HG03520 (cell line): ENCODE measurements around the gene ETV3L.

Experiments
- ATAC-seq: cut with Tn5 transposase; IDR thresholded peaks from one replicate; pipeline ENCODE4 v1.9.1; 2021; ENCODE audit warnings: mild to moderate bottlenecking, moderate library complexity; ENCODE audit not compliant: unreplicated experiment

ETV3L gene

DNA sequence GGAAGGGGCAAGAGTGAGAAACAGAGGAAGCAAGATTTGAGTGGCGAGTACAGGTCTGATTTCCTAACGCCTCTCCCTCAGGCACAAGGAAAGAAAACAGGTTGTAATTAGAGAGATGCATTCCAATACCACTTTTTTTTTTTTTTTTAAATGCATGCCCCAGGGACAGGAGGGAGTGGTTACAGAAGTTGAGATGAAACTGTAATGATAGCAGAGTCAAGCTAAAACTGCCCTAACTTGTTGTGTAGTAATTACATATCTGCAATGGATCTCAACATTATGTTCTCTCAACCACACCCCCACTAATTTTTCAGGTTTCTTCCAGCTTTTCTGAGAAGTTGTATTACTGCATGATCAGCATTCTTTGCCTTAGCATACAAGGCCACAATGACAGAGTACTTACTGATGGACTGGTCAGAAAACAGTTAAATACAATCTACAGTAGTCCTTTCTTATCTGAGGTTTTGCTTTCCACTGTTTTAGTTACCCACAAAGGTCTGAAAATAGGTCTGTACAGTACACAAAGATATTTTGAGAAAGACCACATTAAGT is 33.1 kb upstream of the ETV3L start:
- ATAC-seq: no peak

DNA sequence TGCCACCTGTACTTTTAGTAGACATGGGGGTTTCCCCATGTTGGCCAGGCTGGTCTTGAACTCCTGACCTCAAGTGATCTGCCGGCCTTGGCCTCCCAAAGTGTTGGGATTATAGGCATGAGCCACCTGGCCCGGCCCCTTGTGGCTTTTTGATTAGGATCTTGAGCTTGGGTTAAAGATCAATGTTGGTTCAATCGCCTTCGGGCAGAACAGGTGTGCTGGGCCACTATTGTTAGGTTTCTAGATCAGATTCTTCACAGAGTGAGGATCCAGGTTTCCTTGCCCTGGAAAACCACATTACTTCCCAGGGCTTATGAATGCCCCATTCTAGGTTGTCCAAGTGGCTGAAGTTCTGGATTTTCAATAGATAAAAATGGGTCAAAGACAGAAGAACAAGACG is 32.5 kb upstream of the ETV3L start:
- ATAC-seq: no peak

DNA sequence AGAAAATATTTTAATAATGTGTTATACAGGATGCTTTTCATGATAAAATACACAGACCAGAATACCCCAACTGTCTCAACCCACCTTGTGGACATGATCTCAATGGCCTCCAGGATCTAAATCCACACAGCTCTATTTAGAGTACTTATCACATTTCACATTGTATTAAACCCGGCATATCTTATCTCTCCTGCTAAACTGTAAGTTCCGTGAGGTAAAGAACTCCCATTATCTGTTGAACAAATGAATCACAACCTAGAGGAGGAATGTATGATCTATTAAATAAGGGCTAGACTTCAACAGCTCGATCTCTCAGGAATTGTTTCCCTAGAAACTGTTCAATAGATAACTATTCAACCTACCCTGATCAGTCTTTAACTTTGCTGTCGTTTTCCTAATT is 31.7 kb upstream of the ETV3L start:
- ATAC-seq: no peak

DNA sequence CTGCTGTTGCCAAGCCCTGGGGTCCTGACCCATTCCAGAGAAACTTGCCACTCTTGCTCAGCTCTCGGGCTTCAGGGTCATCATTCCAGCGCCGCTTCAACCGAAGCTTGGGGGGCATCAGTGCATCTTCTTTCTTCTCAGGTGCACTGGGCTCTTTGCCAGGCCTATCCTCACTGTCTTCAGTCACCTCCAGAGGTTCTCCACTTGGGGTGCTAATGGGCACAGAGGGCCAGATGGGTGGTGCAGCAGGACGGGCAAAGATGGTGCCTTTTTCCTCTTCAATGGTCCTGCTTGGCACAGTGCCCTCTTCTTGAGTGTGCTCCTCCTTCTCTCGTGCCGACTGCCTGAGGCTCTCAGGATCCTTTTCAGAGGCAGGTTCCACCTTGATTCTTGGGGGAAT is 25.2 kb upstream of the ETV3L start:
- no peak for ATAC-seq

DNA sequence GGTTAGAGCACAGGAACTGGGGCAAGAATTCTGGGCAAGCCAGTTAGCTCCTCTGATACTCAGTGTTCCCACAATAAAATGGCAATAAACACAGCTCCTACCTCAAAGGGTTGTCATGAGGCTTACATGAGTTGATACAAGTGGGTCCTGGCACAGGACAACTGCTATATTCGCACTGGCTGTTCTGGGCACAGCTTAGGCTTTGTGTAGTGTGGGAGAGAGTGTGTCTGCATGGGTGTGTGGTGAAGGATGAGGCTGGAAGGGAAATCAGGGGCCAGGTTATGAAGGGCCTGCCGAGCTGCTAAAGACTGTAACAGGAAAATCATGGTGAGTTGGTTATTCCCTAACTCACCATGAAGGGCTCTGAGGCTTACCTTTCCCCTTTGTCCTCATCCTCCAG is 19.8 kb upstream of the ETV3L start:
- no peak for ATAC-seq

DNA sequence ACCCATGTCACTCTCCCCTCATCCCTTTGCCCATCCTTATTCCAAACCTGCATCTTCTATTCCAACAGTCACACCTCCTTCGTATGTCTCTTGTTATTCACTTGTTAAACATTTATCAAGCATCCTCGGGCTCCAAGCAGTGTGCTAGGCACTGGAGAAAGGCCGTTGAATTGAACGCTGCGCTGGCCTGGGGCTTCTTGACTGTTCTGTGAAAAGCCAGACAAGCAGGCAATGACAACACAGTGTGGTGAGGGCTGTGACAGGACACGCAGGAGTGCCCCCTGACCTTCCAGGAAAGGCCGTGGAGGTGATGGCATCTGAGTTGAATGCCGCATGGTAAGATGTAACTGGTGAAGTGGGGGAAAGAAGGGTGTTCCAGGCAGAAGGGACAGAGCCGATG is 19.4 kb upstream of the ETV3L start:
- no peak for ATAC-seq

DNA sequence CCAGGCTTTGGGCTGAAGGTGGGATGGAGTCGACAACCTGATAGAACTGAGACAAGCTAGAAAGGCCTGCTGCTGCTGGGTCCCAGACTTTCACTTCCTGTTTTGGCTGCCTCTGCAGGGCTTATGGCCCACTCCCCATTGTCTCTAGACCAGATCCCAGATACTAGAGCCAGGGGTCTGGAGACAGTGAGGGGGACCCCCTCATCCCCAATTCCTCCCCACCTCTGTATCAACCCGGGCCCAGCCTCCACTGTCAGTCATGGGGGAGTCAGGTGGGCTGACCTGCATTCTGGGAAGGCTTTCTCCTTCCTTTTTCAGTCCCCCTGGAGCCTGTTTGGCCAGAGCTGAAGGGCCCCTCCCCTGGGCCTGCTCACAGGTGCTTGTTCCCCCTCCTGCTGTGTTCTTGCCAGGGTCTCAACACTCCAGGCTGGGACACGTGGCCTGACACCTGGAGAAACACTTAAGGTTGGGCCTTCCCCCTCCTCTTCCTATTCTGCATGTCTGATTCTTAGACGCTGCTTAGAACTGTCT is 18.0 kb upstream of the ETV3L start:
- ATAC-seq: no peak

DNA sequence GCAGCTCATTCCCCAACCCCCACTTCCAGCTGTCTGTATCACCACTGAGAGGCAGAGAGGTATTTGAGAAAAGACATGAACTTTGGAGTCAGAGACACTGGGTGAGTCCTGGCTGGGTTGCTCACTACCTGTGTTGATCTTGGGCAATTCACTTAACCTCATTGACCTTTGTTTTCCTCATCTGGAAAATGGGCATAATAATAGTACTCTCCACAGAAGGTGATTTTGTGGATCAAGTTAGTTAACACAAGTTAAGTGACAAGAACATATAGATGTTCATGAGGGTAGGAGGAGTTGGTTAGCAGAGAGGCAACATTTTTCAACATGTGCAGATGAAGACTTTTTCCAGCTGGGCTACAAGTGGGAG is 17.1 kb upstream of the ETV3L start:
- ATAC-seq: no peak

DNA sequence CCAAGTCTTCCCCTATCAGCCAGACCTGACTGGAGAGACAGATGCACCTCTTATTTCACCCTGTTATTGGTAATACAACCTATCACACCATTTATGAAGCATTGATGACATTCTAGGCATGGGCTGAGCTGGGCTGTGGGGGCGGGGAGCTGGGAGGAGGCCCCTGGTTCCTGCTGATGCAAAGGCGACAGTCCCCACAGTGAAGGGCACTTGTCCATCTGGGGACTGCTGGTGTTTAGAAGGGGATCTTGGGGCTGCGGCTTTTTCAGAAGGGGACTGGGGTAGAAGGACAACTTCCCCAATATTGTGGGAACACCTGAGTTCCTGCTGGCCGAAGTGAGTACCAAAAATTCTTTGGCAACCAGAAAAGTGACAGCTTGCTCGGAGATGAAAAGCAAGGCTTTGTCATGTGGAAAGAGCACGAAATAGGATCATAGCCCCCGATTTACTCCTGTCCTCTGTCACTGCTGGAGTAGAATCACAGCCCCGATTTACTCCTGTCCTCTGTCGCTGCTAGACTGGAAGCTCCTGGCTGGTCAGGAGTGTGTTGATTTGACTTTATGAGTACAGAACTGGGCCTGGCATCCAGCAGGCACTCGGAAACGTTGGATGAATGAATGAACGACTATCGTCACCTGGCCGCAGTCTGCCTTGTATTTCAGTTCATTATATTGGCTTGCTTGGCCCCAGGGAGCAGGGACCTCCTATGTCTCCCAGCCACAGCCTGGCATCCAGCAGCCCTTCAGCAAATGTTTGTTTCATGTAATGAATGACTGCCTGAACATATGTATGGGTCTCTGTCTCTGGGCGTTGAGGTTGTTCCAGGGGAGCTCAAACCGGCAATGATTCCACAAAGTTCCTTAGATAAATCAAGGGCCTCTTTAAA is 16.5 kb upstream of the ETV3L start:
- no peak for ATAC-seq

DNA sequence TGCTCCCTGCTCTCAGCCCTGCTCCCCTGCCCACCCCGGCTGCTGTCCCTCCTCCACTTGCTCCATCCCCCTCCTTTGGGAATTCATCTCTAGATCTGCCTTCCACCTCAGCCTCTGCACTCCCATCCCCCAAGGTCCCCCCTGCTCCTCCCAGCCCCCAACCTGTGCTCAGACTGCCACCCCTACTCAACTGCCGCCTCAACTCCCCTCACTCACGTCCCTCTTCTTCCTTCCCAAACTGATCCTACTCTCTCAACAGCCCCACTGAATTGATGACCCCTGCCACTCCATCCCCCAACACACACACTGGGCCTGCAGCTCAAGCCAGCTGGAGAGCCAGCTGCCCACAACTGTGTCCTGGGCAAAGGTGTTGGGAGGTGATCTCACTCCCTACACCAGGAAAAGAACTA is 15.8 kb upstream of the ETV3L start:
- ATAC-seq: no peak

DNA sequence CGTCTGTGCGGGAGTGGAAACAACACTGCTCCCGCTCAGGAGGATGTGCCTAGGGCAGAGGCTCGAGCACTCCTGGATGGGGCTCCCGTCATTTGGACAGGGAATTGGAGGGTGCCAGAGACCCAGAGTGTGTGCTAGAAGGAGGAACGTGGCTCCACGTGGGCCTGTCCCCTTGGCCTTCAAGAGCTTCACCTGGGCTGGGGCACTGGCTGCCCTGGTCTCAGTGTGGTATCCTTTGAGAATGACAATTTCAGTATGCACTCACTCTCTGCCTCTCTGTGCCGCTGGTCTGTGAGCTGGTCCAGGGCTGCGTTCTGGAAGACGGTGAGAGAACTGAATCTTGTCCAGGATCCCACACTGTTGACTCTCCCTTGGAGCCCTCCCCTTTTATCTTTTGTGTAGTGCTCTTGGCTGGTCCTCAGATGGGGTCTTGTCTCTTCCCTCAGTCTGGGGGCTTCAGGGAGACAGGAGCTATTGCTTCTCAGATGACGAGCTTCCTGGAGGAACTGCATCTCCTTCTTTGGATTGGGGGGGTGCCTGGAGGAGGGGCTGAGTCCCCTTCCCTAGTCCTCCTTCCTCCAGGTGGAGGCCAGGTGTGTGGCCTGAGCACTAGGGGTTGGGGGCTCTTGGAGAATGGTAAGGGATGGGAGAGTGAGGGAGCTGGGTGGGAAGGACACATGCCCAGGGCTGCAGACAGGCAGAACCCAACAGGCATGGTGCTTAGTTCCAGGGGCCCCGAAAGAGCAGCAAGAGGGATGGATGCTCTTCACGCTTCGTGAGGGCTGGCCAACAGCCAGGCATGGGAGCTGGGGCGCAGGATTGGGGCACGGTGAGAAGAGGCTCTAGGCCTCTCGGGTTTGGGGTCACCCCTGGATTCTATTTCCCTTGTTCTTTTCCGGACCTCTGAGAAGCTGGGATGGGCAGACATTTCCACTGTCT is 14.8 kb upstream of the ETV3L start:
- no peak for ATAC-seq

DNA sequence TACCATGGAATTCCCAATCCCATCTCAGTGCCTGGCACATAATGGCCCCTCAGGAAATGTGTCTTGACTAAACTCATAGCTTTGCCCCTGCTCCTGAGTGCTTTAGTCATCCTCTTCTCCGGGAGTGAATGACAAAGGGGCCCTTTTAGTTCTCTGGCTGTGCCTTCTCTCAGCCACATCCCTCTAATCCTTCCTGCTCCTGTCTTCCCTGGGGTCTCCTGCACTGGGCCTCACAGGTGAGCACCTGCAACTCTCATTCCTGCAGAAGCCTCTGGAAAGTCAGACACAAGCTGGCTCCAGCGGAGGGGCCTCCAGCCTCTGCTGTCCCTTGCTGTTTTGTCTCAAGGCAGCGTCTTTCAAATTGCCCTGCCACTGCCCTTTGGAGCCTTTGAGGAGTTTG is 14.0 kb upstream of the ETV3L start:
- no peak for ATAC-seq

DNA sequence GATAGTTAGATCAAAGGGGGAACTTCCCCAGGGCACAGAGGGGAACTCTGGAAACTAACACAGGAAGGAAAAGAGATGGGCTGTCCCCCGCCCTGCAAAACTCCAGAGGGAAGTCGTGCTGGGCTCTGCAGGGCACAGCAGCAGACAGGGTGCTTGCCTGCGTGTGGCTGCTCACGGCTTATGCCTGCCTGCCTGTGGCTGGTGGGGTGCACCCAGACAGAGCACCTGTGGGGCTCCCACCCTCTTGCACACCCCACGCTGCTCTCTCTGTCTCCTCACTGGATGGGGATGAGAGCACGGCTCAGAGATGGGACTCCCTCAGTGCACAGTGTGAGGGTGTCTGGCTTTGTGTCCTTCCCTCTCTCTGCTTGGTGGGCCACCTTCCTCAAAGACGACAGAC is 13.5 kb upstream of the ETV3L start:
- ATAC-seq: no peak

DNA sequence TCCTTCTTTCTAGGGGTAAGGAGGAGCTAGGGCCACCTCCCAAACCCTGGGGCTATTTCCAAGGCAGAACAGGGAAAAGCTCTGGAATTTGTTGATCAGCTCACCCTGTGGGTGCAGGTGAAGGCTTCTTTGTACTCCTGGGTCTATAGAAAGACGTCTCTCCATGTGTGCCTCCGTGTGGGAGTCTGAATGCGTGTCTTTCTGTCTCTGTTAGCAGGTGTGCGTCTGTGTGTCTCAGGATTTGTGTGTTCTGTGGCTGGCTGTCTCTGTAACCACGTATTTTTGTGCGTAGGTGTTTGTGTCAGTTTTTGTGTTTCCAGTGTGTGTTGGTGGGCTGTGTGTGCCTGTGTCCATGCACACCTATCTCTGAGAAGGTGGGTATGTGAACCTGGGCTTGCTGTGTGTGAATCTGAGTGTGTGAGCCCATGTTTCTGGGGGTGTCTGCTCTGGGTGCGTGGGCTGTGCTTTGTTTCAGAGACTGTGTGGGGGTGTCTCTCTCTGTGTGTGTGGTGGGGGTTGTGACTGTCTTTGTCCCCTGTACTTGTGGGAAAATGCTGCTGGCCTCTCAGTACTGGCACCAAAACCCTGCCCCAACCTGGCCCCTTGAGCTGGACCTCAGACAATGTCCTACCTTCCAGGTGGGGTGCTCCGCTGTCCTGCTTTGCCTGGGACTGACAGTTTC is 12.7 kb upstream of the ETV3L start:
- no peak for ATAC-seq

DNA sequence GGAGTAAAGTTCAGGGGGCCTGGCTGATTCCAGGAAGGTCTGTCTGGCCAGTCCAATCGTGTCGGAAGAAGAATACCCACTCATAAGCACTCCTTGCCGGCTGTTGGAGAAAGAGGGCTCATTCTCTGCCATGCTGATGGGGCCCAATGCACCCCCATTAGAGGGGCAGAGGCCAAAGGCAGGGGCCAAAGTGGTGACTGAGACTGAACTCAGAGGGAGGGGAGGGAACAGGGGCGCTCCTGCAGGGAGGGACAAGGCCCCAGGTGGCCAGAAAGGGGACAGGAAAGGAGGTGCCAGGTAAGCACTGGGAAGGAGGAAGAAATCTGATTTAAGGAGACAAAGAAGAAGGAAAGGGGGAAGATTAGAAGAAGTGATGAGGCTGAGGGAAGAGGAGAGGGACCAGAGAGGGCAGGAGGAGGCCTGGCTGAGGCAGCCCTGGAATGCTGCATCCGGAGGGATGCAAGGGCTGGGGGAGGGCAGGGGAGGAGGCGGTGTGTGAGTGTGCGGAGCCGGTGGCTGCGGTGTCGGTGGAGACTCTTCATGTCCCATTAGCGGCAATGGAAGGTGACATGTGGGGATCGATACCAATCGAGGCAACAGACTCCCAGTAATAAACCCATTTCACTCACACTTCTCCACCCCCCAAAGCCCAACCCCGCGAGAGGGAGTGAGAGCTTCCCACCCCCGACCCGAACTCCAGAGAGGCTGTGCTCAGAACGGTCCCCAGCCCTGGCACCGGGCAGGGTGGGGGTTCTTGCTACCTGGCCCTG is 12.0 kb upstream of the ETV3L start:
- ATAC-seq: no peak

DNA sequence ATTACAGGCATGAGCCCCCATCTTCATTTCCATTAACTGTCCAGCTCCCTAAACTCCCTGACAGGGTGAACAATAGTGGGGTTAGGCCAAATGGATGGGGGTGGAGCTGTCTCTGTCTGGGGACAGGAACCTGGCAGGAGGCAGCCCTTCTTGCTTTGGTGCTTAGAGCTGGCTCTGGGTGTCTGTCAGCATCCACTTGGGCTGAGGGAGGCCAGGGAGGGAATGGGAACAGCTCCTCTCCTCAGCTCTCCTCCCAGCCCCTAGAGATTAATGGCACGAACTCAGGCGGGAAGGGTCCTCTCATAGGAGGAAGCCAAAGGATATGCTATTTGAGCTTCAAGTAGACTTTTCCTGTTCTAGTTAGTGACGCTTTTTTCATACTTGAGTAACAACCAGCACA is 11.1 kb upstream of the ETV3L start:
- ATAC-seq: no peak

DNA sequence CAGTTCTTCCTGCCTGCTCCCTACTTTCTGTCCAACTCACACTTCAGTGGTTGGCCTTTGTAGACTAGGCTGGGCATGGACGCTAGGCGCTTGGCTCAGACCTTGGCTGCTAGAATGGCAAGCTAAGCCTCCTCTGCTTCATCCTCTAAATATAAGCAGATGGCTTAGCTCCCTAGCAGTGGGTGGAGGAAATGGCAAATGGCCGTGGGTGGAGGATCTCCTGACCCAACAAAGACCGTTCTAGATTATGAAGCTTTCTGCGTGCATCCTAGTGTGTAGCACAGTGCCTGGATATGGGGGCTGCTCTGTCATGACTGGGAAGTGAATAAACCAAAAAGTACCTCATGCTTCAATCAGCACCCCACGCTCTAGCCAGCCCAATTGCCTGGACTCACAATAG is 10.4 kb upstream of the ETV3L start:
- no peak for ATAC-seq

DNA sequence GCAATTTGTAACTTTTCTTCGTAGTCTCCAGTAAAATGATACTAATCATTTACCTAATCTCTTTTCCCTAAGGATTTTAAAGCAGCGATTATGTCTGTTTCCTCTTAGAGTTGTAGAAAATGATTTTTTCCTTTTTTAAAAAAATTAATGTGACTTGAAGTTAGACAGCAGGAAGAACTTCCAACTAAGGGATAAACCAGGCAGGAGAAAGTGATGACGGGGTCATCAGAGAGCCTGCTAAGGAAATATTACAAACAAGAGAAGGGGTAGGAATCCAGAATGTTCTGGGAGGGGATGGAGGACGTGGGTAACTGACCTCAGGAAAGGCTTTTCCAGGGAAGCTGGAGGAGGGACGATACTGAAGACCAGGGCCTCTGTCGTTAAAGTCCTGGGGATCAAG is 8.8 kb upstream of the ETV3L start:
- ATAC-seq: no peak

DNA sequence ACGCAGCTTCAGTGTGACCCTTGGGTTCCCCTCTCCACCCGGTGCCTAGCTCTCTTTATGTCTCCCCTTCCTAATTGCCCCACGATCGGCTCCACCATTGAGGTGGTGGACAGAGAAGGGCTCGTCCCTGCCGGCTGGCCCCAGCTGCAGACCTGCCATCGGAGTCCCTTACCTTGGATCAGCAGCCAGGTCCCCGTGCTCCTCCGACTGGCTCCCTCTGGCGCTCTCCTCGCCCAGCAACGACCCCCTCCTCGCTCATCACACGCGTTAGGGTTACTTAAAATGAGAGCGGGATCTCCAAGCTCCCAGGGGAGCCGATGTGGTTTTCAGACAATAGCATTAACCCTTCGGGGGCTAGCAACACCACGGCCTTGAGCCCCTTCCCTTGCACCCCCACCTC is 8.1 kb upstream of the ETV3L start:
- no peak for ATAC-seq

DNA sequence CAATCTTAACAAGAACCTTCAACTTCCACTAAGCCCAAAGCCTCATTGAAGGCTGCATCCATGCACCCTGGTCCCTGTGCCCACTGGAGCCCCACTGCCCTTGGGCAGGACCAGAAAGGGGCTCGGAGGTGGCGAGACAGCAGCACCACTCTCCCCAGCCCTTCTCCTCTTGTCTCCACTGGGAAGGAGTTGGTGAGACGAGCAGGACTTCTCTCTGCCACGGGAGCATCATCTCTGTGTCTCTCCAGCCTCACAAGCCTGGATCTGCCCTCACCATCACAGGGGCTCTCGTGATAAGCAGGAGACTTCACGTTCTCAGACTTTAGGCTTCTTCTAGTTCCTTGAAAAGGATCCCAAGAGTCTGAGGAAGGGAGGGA is 7.2 kb upstream of the ETV3L start:
- no peak for ATAC-seq
